Mesenchymal stem cell (in vitro differentiated cells and primary cell): ENCODE data around the gene COL18A1.
A peak's percentile ranks its signal among the peaks of the same experiment; 100 is the strongest.

Experiments
- DNase-seq: peaks from one replicate; pipeline ENCODE4 v3.0.0-alpha.2; 2013
- H2AFZ ChIP-seq: one replicate; pipeline ENCODE4 v1.6.1; 2013; ENCODE audit warnings: low read depth, mild to moderate bottlenecking, control low read depth, inconsistent platforms, low read length, moderate library complexity
- H2AK5ac ChIP-seq: 2 replicates; pipeline ENCODE4 v1.6.1; 2013; ENCODE audit warnings: low read length, moderate library complexity, mild to moderate bottlenecking, inconsistent platforms; ENCODE audit not compliant: severe bottlenecking
- H2BK120ac ChIP-seq: one replicate; pipeline ENCODE4 v1.6.1; 2013; ENCODE audit warnings: low read depth, mild to moderate bottlenecking, inconsistent platforms, low read length, moderate library complexity
- H2BK12ac ChIP-seq, 2 experiments: one replicate each; pipeline ENCODE4 v1.6.1; 2013; ENCODE audit warnings: inconsistent platforms in 2 of 2, low read length in 2 of 2, mild to moderate bottlenecking in 2 of 2, moderate library complexity in 2 of 2, control low read depth in 1 of 2
- H2BK15ac ChIP-seq: one replicate; pipeline ENCODE4 v1.6.1; 2013; ENCODE audit warnings: mild to moderate bottlenecking, low read depth, inconsistent platforms; ENCODE audit not compliant: poor library complexity, severe bottlenecking
- H2BK5ac ChIP-seq: 2 replicates; pipeline ENCODE4 v1.6.1; 2013; ENCODE audit warnings: low read depth, mild to moderate bottlenecking, low read length, control low read depth, inconsistent platforms; ENCODE audit not compliant: poor library complexity, severe bottlenecking
- H3K14ac ChIP-seq, 2 experiments: one replicate each; pipeline ENCODE4 v1.6.1; 2013; ENCODE audit warnings: inconsistent platforms in 2 of 2, low read length in 2 of 2, control low read depth in 1 of 2, mild to moderate bottlenecking in 1 of 2, moderate library complexity in 1 of 2
- H3K18ac ChIP-seq, 2 experiments: one replicate each; pipeline ENCODE4 v1.6.1; 2013; ENCODE audit warnings: inconsistent platforms in 2 of 2, low read length in 2 of 2, control low read depth in 1 of 2, low read depth in 1 of 2, mild to moderate bottlenecking in 1 of 2
- H3K23ac ChIP-seq, 2 experiments: one replicate each; pipeline ENCODE4 v1.6.1; 2013; ENCODE audit warnings: inconsistent platforms in 2 of 2, low read length in 2 of 2, mild to moderate bottlenecking in 2 of 2, moderate library complexity in 2 of 2, control low read depth in 1 of 2
- H3K27ac ChIP-seq: 2 replicates; pipeline ENCODE4 v1.5.1; 2013; ENCODE audit warnings: mild to moderate bottlenecking, moderate library complexity, low read length, control low read depth, inconsistent platforms; ENCODE audit not compliant: poor library complexity, severe bottlenecking
- H3K27me3 ChIP-seq, 2 experiments: 2 replicates each; pipeline versions ENCODE4 v1.6.1 to v1.7.0; 2013; ENCODE audit warnings: low read length in 2 of 2, mild to moderate bottlenecking in 2 of 2, moderate library complexity in 2 of 2, control low read depth in 1 of 2, inconsistent platforms in 1 of 2; ENCODE audit not compliant: control insufficient read depth in 1 of 2, insufficient read depth in 1 of 2
- H3K36me3 ChIP-seq, 2 experiments: 2 replicates each; pipeline versions ENCODE4 v1.6.1 to v1.7.0; 2013; ENCODE audit warnings: low read length in 2 of 2, control low read depth in 1 of 2, inconsistent platforms in 1 of 2, low read depth in 1 of 2, mild to moderate bottlenecking in 1 of 2; ENCODE audit not compliant: insufficient read depth in 2 of 2, control insufficient read depth in 1 of 2
- H3K4ac ChIP-seq, 2 experiments: one replicate each; pipeline ENCODE4 v1.6.1; 2013; ENCODE audit warnings: inconsistent platforms in 2 of 2, low read length in 2 of 2, mild to moderate bottlenecking in 2 of 2, moderate library complexity in 2 of 2, control low read depth in 1 of 2, low read depth in 1 of 2
- H3K4me1 ChIP-seq: 2 replicates; pipeline ENCODE4 v1.6.1; 2013; ENCODE audit warnings: low read depth, low read length, control low read depth; ENCODE audit not compliant: control insufficient read depth, insufficient read depth
- H3K4me2 ChIP-seq: 2 replicates; pipeline ENCODE4 v1.6.1; 2013; ENCODE audit warnings: low read length, mild to moderate bottlenecking, inconsistent platforms; ENCODE audit not compliant: poor library complexity, severe bottlenecking
- H3K4me3 ChIP-seq, 2 experiments: 2 replicates each; pipeline versions ENCODE4 v1.5.1 to v1.7.0; 2013; ENCODE audit warnings: low read length in 2 of 2, mild to moderate bottlenecking in 2 of 2, control low read depth in 1 of 2, low read depth in 1 of 2; ENCODE audit not compliant: insufficient read depth in 1 of 2
- H3K79me1 ChIP-seq: replicated peaks from 2 replicates; pipeline ENCODE4 v1.6.1; 2013; ENCODE audit warnings: mild to moderate bottlenecking, control low read depth, low read length, inconsistent platforms; ENCODE audit not compliant: poor library complexity, severe bottlenecking
- H3K9ac ChIP-seq: 2 replicates; pipeline ENCODE4 v1.7.0; 2013; ENCODE audit warnings: mild to moderate bottlenecking, low read length, moderate library complexity
- H3K9me3 ChIP-seq: 2 replicates; pipeline ENCODE4 v1.7.0; 2013; ENCODE audit warnings: mild to moderate bottlenecking, low read length; ENCODE audit not compliant: control insufficient read depth
- H4K8ac ChIP-seq: one replicate; pipeline ENCODE4 v1.6.1; 2013; ENCODE audit warnings: inconsistent platforms, mild to moderate bottlenecking, low read length, moderate library complexity
- H4K91ac ChIP-seq: one replicate; pipeline ENCODE4 v1.6.1; 2013; ENCODE audit warnings: mild to moderate bottlenecking, low read length, inconsistent platforms
- WGBS: methylation state at CpG from one replicate; pipeline ENCODE4 v1.1.7; 2013; ENCODE audit warnings: mixed read lengths; 5-methylcytosine and 5-hydroxymethylcytosine counted together

COL18A1 gene

DNA sequence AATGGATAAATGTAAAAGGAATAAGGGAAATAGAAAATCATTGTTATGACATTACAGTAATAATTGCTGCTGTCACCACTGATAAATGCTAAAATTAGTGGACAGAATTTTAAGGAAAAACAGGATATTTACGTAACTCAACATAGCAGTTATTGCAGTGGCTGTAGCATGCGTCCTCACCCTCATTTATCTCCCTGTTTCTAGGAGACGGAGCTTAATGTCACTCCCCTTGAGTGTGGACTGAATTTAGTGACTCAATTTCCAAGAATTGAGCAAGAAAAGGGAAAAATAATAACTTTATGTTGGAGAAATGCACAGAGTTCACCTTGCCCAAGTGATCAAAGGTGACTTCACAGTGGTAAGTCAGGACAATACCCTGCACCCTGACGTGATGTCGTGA is 33.3 kb upstream of the COL18A1 start:
- Histone ChIP-seq H2BK12ac (no peak overlapping the region), H3K9ac (no peak overlapping the region), H3K23ac (no peak overlapping the region), H3K14ac (no peak overlapping the region), H3K9me3 (peaks cover 4% of the 10 kb centered on the region), H3K4me2 (no peak overlapping the region), H3K18ac (no peak overlapping the region), H3K36me3 (no peaks in the 10 kb centered on the region), H3K4me3 (no peak overlapping the region), H2BK5ac (no peak overlapping the region), H2AK5ac (peak overlapping the region; percentile 54), H2BK15ac (no peak overlapping the region), H2BK120ac (no peak overlapping the region), H3K79me1 (peaks cover 5% of the 10 kb centered on the region), H3K27me3 (no peaks in the 10 kb centered on the region), H4K91ac (no peak overlapping the region), H2AFZ (no peak overlapping the region), H3K4ac (no peak overlapping the region), H3K4me1 (peaks cover 40% of the 10 kb centered on the region), H3K27ac (no peak overlapping the region), H4K8ac (no peak overlapping the region)
- DNase-seq = no peak
- WGBS = 92% methylated on average over 5 of the region's 5 CpGs

DNA sequence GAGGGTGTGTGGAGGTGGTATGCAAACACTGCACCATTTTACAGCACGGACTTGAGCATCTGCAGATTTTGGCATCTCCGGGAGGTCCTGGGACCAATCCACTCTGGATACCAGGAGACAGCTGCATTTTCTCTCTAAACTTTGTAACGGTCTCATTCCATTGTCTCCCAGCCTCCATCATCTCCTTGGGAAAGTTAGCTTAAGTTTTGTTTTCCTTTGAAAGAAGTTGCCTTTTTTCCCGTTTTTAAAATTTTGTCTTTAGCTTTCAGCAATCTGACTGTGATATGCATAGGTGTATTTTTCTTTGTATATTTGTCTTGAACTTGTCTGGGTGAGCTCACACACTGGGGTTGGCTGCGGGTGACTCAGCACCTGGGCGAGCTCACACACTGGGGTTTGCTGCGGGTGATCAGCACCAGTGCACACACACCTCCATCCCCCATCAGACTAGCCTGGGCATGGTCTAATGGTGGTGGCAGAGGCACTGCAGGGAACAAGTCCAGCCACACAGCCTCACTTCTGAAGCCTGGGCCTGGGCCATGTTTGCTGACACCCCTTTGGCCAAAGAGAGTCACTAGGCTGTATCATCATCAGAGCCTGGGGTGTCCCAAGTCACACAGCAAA is 32.1 kb upstream of the COL18A1 start:
- peaks cover 0 to 2% of the 10 kb centered on the region in 2 experiments for H3K27me3 ChIP-seq
- H4K91ac ChIP-seq = no peak overlapping the region
- H3K4me1 ChIP-seq = peaks cover 31% of the 10 kb centered on the region
- H3K4ac ChIP-seq = no peak overlapping the region
- H3K4me3 ChIP-seq = no peak overlapping the region
- H2AK5ac ChIP-seq = peak overlapping the region; percentile 10
- no peak for DNase-seq
- no peak overlapping the region for H4K8ac ChIP-seq
- no peak overlapping the region for H2AFZ ChIP-seq
- no peak overlapping the region for H3K9ac ChIP-seq
- 93% methylated on average over 5 of the region's 7 CpGs for WGBS
- no peak overlapping the region for H2BK12ac ChIP-seq
- H3K9me3 ChIP-seq = peaks cover 4% of the 10 kb centered on the region
- H3K79me1 ChIP-seq = peaks cover 5% of the 10 kb centered on the region
- H3K18ac ChIP-seq = no peak overlapping the region
- no peaks in the 10 kb centered on the region for H3K36me3 ChIP-seq
- no peak overlapping the region for H3K23ac ChIP-seq
- no peak overlapping the region for H3K14ac ChIP-seq
- no peak overlapping the region for H2BK15ac ChIP-seq
- H2BK5ac ChIP-seq = peak overlapping the region; percentile 60
- H3K4me2 ChIP-seq = no peak overlapping the region
- H2BK120ac ChIP-seq = no peak overlapping the region
- peak overlapping the region; percentile 71 for H3K27ac ChIP-seq

DNA sequence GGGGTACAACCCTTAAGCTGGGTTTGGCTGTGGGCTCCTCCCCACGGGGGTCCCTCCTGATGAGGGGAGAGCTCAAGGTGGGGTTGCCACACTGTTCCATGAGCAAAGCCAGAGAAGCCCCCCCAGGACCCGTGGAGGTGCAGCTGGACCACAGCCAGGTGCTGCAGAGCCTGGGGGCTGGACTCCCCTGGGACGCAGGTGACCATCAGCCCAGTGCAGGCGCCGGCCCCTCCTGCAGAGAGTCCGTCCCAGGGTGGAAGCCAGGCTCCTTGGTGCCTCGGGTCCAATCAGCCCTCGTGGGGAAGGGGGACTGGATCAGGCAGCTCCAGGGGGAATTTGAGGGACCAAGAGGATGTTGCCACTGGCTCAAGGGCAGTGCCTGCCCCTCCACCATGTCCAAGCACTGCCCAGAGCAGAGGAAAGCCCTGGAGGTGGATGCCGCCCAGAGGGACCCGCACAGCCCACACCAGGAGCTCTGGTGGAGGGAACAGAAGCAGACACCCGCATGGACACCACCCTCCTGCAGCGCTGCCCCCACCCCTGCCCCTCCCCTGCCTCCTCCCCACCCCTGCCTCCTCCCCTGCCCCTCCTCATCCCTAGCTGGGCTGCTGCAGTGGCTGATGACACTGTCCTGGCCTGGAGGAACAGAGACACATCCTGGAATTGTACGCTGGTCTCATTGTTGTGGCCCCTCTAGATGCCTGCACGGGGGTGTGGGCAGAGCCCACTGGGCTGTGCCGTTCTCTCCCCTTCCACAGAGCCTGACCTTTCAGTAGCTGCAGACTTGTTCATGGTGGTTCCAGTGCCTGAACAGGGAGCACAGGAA is 30.8 kb upstream of the COL18A1 start:
- Histone ChIP-seq H4K91ac (peak overlapping the region; percentile 70), H3K36me3 (no peaks in the 10 kb centered on the region), H4K8ac (no peak overlapping the region), H3K27me3 (peaks cover 0 to 11% of the 10 kb centered on the region in 2 experiments), H2BK5ac (peak overlapping the region; percentile 54), H2BK120ac (no peak overlapping the region), H3K4ac (peak overlapping the region in 1 of 2 experiments; percentile 15), H2AFZ (no peak overlapping the region), H2AK5ac (peak overlapping the region; percentile 63), H3K18ac (peak overlapping the region in 1 of 2 experiments; percentile 4), H3K79me1 (peaks cover 2% of the 10 kb centered on the region), H2BK12ac (peak overlapping the region in 1 of 2 experiments; percentile 18), H3K9me3 (peaks cover 4% of the 10 kb centered on the region), H3K4me1 (peaks cover 31% of the 10 kb centered on the region), H3K4me2 (no peak overlapping the region), H3K9ac (no peak overlapping the region), H2BK15ac (peak overlapping the region; percentile 75), H3K23ac (no peak overlapping the region), H3K4me3 (no peak overlapping the region), H3K14ac (peak overlapping the region in 1 of 2 experiments; percentile 80), H3K27ac (no peak overlapping the region)
- no peak for DNase-seq
- WGBS = 89% methylated on average over 15 of the region's 15 CpGs

DNA sequence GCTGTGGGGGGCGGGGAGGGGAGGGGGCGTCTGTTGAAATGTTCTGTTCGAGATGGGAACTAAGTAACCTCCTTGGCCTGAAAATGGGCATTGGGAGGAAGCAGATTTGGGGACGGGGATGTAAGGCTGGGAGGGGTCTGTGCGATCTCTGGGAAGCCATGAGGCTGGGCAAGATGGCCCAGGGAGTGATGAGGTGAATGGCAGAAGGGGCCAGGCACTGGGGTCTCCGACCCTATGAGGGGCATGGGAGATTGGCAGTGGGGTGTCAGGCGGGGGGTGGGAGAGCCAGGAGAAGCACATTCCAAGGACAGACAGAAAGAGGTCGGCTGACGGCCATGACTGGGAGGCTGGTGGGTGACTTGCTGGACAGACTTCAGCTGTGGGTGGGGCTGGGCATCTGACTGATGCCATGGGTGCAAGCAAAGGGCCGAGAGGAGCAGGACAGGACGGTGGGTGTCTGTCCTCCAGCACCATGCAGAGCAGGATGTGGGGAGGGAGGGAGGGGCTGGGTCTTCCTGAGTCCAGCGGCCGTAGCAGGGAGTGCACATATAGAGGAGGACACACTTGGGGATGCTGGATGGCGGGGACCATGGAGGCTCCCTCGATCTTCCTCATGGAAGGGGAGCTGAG is 30.0 kb upstream of the COL18A1 start:
- Histone ChIP-seq H3K27ac (no peak overlapping the region), H3K4me2 (no peak overlapping the region), H3K4me1 (peaks cover 31% of the 10 kb centered on the region), H2AK5ac (peak overlapping the region; percentile 47), H2BK120ac (no peak overlapping the region), H3K9ac (no peak overlapping the region), H3K27me3 (peaks cover 0 to 11% of the 10 kb centered on the region in 2 experiments), H3K18ac (peak overlapping the region in 1 of 2 experiments; percentile 47), H3K4me3 (no peak overlapping the region), H3K36me3 (no peaks in the 10 kb centered on the region), H3K4ac (no peak overlapping the region), H3K79me1 (peaks cover 2% of the 10 kb centered on the region), H4K91ac (no peak overlapping the region), H2BK12ac (peak overlapping the region; percentile 40 to 42), H3K14ac (no peak overlapping the region), H2BK5ac (no peak overlapping the region), H2BK15ac (peak overlapping the region; percentile 15), H3K9me3 (peaks cover 4% of the 10 kb centered on the region), H3K23ac (no peak overlapping the region), H2AFZ (no peak overlapping the region), H4K8ac (no peak overlapping the region)
- 92% methylated on average over 15 of the region's 15 CpGs for WGBS
- no peak for DNase-seq
